ENCODE results near the gene MNAT1.
"Not testable (repeated sequence)": the region's sequence is repeated elsewhere in the genome, so short reads cannot be mapped to it uniquely, and the experiment has no call there.

Gene MNAT1

DNA sequence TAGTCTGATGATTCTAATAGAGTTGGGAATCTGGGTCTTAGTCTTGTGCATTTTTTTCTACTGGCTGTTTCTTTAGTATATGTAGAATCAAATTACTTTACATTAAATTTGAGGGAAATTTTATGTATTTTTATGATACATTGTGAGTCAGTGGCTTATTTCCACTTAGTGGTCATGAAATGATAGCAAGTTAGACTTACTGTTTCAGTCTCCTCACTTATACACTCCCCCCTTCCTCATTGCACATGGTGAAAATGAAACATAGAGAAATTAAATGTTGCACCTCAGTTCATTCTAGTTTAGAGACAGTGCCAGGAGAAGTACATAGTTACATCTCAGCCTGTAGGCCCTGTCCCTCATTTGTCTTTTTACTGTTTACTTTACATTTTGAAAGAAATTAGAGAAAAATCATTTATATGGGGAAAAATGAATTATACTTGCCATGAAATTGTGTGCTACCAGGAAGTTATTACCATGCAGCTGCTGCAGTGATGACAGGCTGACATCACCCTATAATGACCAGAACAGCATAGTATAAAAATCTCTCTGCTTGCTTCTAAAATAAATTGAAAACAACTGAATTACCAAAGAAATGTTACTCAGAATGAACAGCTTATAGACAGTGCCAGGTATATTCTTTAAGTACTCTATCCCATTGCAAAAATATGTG, 133.1 kb downstream of the MNAT1 start:
- in situ Hi-C loops (cut with MboI; ENCODE audit: low sequenced_read_pairs) = no loop called here

DNA sequence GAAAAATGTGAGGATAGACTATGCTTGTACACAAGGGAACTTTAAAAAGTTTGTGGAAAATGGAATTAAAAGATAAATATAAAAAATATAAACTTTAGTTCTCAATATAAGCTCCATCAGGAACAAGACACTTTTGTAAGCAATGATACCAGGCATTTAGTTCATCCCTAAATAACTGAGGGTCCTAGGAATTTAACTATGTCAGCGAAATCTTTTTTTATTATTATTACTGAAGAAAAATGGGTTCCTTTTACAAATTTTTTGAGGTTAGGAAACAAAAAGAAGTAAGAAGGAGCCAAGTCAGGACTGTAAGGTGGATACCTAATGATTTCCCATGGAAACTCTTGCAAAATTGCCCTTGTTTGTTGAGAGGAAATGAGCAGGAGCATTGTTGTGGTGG, 143.6 kb downstream of the MNAT1 start:
- in situ Hi-C loops (cut with MboI; ENCODE audit: low sequenced_read_pairs) = no loop called here

DNA sequence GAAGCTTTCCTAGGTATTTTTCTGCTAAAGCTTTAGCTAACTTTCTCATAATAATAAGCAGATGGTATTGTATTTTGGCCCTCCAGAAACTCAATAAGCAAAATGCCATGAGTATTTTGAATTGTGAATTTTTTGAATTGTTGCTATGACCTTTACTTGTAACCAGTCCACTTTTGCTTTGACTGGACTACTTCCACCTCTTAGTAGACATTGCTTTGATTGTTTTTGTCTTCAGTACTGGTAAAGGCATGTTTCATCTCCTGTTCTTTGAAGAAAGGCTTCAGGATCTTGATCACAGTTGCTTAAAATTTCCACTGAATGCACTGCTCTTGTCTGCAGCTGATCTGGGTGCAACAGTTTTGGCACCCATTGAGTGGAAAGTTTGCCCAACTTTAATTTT, 144.0 kb downstream of the MNAT1 start:
- in situ Hi-C loops (cut with MboI; ENCODE audit: low sequenced_read_pairs) = no loop called here

DNA sequence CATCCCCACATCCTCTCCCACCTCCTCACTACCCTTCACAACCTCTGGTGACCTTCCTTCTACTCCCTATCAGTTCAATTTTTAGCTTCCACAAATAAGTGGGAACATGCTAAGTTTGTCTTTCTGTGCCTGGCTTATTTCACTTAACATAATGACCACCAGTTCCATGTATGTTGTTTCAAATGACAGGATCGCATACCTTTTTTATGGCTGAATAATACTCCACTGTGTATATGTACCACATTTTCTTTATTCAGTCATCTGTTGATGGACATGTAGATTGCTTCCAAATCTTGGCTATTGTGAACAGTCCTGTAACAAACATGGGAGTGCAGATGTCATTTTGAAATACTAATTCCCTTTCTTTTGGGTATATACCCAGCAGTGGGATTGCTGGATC, 147.7 kb downstream of the MNAT1 start:
- in situ Hi-C loops (cut with MboI; ENCODE audit: low sequenced_read_pairs) = no loop called here

DNA sequence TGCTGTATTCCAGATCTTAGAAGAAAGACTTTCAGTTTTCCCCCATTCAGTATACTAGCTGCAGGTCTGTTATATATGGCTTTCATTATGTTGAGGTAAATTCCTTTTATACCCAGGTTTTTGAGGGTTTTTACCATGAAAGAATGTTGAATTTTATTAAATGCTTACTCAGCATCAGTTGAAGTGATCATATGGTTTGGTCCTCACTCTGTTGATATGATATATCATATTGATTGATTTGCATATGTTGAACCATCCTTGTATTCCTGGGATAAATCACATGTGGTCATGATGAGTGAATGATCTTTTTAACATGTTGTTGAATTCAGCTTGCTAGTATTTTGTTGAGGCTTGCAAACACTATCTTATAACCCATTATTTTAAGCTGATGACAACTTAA, 149.6 kb downstream of the MNAT1 start:
- in situ Hi-C loops (cut with MboI; ENCODE audit: low sequenced_read_pairs) = no loop called here

DNA sequence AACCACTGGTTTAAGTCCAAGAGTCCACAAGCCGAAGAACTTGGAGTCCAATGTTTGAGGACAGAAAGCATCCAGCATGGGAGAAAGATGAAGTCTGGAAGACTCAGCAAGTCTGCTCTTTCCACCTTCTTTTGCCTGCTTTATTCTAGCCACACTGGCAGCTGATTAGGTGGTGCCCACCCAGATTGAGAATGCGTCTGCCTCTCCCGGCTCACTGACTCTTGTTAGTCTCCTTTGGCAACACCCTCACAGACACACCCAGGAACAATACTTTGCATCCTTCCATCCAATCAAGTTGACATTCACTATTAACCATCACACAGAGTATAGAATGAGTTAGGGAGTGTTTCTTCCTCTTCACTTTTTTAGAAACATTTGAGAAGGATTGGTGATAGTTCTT, 156.1 kb downstream of the MNAT1 start:
- in situ Hi-C loops (cut with MboI; ENCODE audit: low sequenced_read_pairs) = not testable (repeated sequence)

DNA sequence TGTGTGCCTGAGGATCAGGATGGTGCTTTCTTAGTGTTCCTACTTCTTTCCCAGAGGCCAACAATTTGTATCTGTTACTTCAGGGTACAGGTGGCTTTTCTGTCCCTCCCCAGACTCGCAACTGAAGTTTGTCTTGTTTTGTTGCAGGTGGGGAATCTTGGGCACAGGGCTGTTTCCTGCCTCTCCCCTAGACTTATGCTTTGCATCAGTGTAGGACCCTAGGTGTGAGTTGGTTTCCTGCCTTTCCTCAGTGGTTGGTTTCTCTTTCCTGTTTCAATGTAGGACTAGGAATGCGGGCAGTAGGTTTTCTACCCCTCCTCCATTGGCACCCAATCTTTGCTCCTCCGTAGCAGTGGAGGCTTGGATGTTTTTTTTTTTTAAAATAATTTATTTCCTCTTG, 159.3 kb downstream of the MNAT1 start:
- in situ Hi-C loops (cut with MboI; ENCODE audit: low sequenced_read_pairs) = no loop called here

DNA sequence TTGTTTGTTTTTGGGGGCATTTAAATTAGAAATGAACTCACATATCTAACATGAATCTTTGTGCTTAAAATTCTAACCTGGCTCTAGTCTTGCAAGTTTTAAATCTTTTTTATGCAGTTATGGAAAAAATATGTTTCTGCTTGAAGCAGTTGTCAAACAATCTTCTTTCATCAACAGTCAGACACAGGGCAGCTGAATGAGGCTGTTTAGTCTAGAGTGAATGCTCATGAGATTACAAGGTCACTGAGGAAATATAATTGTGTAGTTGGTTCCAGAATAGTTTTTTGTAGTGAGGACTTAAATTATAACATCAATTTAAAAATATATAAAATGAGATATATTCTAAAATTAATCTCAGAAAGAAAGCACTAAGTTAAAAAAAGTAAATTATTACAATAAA, 169.8 kb downstream of the MNAT1 start:
- in situ Hi-C loops (cut with MboI; ENCODE audit: low sequenced_read_pairs) = no loop called here

DNA sequence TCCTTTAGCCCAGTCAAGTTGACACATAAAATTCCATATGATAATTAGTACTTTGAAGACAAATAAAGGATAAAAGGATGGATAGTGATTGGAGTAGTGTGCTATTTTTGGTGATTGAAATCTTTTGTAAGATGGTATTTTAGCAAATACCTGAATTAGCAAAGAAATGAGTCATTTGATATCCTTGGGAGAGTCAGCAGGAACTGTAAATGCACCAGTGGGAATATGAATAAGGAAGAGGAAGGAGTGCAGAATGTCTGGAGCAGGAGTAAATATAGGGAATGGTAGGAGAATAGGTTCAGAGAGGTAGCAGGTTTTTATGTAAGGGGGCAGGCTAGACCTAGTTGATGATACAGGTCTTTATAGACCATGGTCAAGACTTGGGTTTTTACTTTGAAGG, 171.4 kb downstream of the MNAT1 start:
- in situ Hi-C loops (cut with MboI; ENCODE audit: low sequenced_read_pairs) = no loop called here

DNA sequence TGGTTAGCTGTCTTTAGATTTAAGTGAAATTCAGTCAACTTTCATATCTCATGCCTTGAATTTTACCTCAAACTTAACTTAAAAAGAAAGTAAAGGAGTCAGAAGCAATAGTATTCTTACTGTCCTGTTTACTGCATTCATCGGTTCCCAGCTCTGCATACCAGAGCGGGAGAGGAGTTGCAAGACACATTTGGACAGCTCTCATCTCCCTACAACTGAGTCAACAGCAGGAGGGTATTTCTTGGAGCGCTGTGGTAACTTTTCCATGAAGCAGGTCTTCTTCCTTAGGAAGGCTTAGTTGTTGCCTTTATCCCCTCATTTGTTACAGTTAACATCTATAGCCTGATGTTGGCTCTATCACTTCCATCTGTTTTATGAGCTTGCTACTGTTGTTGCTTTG, 181.2 kb downstream of the MNAT1 start:
- in situ Hi-C loops (cut with MboI; ENCODE audit: low sequenced_read_pairs) = no loop called here

DNA sequence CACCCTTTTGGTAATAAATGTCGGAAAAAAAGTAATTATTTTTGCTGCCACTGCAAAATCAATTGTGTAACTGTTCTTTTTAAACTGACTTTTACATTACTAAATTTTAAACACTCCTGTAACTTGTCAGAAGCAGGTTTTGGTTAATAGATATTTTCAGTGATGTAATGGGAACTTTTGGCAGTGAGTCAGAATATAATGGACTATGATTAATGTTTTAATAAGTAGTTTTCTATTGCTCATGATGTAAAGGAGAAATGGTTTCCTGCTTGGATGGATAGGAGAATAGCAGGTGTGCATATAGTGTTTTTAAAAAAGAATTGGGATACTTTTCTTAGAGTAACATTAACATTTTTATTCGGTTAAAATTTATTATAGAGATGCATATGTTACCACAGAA, 187.5 kb downstream of the MNAT1 start:
- in situ Hi-C loops (cut with MboI; ENCODE audit: low sequenced_read_pairs) = no loop called here

DNA sequence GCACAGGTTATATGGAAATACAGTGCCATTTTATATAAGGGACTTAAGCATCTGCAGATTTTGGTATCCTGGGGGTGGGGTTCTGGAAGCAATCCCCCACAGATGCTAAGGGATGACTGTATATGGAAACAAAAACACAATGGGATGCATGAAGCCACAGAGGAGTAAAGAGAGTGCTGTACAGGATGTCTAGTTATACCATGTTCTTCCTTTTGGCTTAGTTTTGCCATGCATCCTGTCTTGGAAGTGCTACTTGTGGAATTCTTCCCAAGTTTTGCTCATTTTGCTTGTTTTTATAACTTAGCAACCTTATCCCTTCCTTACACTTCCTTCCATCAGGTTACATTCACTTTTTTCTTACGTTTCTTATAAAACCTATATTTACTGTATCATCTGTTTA, 190.7 kb downstream of the MNAT1 start:
- in situ Hi-C loops (cut with MboI; ENCODE audit: low sequenced_read_pairs) = no loop called here

DNA sequence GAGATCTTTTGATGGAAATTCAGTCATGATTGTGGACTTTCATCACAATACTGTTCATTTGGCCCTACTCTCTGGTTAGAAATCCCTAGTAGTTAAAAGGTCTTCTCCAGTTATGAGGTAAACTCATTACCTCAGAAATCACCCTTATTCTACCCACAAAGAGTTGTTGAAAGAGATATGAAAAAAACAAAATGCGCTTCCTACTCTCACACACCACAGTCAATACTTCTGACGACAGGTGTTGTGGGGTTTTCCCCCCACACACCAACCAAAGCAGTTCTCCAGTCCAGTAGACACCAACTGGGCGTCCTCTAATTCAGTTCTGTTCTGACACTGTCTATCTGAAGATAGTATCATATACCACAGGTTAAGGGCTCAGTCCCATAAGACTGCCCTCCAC, 191.4 kb downstream of the MNAT1 start:
- in situ Hi-C loops (cut with MboI; ENCODE audit: low sequenced_read_pairs) = no loop called here

DNA sequence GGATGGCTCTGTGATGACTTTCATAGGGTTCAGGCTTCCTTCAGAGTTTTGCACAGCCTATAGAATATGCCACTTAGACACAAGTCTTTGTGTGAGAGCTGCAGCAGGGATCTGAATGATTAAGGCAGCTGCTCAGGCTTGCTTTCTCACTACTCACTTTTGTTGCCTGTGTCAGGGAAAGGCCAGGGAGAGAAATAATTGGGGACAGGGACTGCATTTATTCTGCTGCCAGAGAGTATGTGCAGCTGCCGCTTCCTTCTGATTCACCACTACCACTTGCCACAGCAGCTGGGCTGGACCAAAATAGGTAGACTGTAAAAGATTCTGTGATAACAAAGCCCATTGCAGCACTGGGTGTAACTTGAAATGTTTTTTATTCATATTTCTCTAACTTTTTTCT, 196.7 kb downstream of the MNAT1 start:
- in situ Hi-C loops (cut with MboI; ENCODE audit: low sequenced_read_pairs) = no loop called here

DNA sequence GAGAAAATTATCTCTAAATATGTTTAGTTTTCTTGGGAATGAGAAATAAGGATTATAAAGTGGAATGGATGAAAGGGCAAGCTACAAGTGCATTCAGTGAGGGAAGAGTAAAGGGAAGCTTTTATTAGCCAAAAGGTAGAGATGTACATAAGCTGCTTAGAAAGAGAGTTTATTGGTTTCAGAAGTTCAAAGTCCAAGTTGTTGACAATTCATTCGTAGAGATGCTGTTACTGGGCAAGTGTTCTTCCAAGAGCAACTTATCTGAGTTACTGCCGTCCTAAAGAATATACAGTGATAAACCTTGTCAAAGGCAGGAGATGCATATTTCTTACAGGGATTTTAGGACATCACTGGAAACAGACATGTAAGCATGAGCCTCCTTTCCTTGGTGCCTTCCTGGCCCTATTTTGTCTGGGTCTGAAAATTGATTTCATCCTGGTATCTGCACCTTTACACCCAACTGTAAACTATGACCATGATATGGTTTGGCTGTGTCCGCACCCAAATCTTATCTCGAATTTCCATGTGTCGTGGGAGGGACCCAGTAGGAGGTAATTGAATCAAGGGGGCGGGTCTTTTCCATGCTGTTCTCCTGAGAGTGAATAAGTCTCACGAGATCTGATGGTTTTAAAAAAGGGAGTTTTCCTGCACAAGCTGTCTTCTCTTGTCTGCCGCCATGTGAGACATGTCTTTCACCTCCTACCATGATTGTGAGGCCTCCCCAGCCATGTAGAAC, 199.5 kb downstream of the MNAT1 start:
- in situ Hi-C loops (cut with MboI; ENCODE audit: low sequenced_read_pairs) = no loop called here

DNA sequence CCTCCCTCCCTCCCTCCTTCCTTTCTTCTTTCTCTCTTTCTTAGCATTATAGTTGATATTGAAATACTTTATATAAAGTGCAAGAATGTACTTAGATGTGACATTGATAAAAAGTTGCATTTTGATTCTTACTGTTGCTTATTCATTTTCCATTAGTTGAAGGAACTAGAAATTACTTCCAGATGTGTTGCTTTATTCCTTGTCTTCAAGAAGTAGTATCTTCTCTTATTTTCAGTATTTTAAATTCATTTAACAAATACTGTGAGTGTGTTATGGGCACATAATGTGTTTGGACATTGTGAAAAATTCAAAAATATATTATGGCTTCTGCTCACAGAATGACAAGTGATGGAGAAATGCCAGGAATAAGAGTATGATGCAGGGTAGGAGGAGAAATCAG, 200.8 kb downstream of the MNAT1 start:
- in situ Hi-C loops (cut with MboI; ENCODE audit: low sequenced_read_pairs) = no loop called here

DNA sequence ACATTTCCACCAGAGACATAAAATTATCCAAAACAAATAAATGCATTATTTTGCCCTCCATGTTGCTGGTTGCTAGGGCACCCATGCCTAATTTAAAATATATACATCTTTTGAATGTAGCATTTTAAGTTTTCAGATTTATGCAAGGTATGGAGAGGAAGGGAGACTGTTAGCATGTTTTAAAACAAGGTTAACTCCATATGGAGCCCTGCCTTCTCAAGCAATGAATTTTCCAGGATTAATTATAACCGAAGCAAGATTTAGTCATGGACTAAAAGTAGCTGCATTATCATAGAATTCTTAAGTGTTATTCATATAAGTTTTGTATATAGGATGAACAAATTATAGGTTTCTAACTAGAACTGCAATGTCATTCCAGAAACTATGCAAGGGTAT, 209.1 kb downstream of the MNAT1 start:
- in situ Hi-C loops (cut with MboI; ENCODE audit: low sequenced_read_pairs) = no loop called here

DNA sequence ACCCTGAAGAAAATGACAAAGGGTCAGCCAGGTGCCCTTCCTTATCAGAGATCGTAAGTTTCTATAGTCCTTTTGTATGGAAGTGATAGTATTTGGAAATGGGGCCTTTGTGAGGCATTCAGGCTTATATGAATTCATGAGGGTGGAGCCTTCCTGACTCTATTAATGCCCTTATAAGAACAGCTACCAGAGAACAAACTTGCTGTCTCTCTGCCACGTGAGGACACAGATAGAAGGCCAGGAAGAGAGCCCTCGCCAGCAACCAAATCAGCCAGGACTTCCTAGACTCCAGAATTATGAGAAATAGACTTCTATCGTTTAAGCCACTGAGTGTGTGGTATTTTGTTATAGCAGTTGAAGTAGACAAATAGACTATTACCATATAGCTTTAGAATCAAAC, 209.6 kb downstream of the MNAT1 start:
- in situ Hi-C loops (cut with MboI; ENCODE audit: low sequenced_read_pairs) = no loop called here

DNA sequence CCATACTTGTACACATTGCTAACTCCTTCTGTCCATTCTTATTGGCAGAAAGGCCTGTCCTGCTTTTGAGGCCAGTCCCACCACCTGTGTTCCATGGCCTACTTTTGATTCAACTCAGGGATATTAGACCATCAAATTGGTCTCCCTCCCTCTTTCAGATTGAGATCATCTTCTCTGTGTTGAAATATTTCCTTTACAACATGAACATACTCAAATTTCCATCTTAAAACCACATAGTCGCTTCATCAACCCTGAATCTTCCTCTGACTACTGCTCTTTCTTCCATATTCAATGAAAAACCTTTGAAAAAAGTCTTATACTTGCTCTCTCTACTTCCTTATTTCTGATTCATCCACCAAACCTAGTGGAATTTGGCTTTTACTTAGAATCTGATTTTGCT, 211.4 kb downstream of the MNAT1 start:
- in situ Hi-C loops (cut with MboI; ENCODE audit: low sequenced_read_pairs) = no loop called here

DNA sequence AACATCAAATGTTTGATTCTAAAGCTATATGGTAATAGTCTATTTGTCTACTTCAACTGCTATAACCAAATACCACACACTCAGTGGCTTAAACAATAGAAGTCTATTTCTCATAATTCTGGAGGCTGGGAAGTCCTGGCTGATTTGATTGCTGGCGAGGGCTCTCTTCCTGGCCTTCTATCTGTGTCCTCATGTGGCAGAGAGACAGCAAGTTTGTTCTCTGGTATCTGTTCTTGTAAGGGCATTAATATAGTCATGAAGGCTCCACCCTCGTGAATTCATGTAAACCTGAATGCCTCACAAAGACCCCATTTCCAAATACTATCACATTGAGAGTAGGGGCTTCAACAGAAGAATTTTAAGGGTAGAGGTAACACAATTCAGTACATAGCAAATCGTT, 212.2 kb downstream of the MNAT1 start:
- in situ Hi-C loops (cut with MboI; ENCODE audit: low sequenced_read_pairs) = no loop called here

DNA sequence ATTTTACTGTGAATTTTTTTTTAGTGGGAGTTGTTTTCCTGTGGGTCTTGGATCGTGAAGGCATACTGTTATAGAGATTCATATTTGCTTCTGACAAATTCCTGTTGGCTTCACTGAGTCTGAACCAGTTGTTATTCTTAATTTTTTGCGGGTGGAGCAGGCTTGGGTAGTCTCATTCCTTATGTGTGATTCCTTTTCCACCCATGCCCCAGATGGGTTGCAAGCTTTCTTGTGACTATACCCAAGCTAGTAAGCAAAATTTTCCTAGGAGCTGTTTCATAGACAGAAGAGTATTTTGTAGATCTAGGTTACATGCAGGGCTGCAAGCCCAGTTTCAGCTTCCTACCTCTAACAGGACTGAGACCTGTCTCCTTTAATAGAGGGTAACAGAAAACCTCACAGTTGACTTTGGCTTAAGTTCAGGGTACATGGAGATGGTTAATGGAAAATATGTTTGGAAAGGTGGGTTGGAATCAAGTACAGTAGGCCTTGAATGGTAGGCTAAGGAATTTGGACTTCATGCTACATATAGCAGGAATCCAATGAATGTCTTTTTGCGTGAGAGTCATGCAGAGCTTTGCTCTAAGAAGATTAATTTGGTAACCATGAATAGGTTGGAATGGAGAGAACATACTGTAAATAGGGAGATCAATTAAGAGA, 217.3 kb downstream of the MNAT1 start:
- in situ Hi-C loops (cut with MboI; ENCODE audit: low sequenced_read_pairs) = no loop called here

DNA sequence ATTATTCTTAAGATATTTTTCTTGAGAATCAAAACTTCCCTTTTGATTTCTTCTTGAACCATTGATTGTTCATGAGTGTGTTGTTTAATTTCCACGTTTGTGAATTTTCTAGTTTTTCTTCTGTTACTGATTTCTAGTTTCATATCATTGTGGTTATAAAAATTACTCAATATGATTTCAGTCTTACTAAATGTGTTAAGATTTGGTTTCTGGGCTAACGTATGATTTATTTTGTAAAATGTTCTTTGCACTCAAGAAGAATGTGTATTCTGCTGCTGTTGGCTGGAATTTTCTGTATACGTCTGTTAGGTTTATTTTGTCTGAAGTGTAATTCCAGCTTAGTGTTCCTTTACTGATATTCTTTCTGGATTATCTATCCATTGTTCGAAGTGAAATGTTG, 221.6 kb downstream of the MNAT1 start:
- in situ Hi-C loops (cut with MboI; ENCODE audit: low sequenced_read_pairs) = no loop called here
